Renal cortex interstitium (tissue), 11 donors: ENCODE data around the gene CCDC57. TPM values are rescaled to one million over a fixed set of nuclear protein-coding genes. Genes with fewer than 3 reads are reported as not detected.

Source experiments
- DNase-seq, 11 donors: peaks; one replicate each; pipeline ENCODE4 v3.0.0-alpha.2; 2013; ENCODE audit warnings: low read depth in 9 of 11, low spot score in 4 of 11; ENCODE audit errors: extremely low read depth in 1 of 11
- polyA plus RNA-seq, 3 donors: library from polyadenylated mRNA; unstranded; fragments of 120-200 nt; gene quantifications; one replicate each; pipeline ENCODE4 v1.2.1, GENCODE V29; 2013; ENCODE audit not compliant: insufficient read length in 3 of 3

CCDC57 gene
- polyA plus RNA-seq, 3 donors = 47.3 to 90.6 (median 57.0) TPM

GRCh38 chr17:82228278-82228841, 15.7 kb upstream of the CCDC57 start:
- DNase-seq = no peak

DNA sequence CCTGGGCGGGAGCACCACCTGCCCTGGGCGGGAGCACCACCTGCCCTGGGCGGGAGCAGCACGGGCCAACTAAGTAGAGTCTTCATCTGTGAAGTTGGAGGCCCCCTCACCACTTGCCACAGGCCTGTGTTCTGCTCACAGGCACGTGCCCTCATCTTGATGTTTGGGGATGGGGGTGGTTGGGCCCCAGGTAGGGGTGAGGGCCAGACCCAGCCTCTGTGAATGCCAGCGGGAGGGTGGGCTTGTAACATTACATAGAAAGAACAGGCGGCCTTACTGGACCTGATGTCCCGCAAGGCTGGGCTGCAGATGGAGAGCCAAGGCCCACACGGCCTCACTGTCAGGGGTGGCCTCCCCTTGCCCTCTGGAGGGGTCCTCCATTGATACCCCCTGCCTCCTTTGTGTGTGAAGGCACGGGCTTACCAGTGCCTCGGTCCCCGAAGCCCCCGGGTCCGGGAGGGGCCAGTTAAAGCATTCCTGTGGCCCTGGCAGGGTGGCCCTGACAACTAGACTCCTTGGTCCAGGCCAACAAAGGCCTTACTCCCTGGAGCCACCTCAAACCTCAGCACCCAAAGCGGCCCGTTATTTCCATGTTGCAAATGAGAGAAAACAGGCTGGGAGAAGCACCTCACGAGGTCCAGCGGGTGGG, 15.1 kb upstream of the CCDC57 start:
- DNase-seq = no peak

DNA sequence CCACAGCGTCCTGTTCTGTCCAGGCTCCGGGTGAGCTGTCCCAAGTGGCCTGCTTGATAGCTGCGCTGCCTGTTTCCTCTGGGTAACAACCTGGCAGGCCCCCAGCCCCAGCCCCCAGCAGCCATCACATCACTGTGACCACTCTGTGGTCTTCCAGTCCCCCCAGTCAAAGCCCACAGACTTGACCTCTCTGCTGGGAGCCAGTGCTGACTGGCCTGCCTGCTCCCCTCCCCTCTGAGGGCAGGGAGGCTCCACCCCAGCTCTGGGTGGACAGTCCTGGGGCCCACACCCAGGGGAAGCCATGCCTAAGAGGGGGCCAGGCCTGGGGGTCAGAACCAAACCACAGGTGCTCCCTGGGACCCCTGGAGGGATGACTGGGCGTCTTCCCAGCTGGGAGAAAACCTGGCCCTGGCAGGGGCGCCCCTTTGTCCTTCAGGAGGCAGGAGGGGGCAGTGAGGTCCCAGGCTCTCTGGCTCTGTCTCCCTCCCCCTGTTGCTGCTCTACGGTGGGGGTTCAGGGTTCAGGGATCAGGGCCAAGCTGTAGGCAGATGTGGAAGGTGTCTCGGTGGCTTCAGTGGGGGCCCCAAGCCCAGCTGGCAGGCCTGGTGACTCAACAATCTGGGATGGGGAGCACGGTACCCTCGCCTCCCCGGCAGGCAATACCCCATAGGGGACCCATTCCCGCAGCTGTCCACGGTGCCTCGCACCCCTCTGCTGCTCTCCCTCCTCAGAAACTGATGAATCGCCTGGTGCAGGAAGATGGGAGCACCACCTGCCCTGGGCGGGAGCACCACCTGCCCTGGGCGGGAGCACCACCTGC, 14.4 kb upstream of the CCDC57 start:
- no peak for DNase-seq

DNA sequence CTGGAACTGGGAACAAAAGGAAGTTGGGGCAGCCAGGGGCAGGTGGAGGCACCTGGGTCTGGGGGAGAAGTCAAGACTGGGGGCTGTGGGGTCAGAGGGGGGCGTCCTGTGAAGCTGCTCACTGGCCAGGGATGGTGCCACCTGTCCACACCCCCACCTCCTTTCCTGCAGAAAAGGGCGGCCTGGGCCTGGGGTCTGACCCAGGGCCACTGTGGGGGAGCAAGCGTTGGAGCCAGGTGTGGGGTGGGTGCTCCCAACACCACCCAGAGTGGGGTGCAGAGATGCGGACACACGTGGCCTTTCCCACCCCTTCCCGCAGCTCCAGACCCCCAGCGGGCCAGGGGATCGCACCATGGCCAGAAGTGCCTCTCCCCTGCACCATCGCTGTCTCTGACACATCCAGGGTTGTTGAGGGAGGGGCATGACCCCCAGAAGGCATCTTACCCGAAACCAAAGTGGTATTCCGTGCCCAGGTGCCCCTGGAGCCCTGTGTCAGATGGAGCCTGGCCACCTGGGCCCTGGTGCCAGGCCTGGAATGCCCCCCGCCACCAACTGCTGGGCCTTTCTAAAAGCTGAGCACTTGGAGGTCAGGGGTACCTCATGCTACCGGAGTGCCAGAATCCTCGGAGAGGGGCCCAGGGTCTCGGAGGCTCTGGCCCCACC, 13.6 kb upstream of the CCDC57 start:
- no peak for DNase-seq

- DNase-seq = no peak
Observed at GRCh38 chr17:82225368-82226029, 12.9 kb upstream of the CCDC57 start.

- no peak for DNase-seq
Observed at GRCh38 chr17:82224666-82225065, 12.0 kb upstream of the CCDC57 start.

DNA sequence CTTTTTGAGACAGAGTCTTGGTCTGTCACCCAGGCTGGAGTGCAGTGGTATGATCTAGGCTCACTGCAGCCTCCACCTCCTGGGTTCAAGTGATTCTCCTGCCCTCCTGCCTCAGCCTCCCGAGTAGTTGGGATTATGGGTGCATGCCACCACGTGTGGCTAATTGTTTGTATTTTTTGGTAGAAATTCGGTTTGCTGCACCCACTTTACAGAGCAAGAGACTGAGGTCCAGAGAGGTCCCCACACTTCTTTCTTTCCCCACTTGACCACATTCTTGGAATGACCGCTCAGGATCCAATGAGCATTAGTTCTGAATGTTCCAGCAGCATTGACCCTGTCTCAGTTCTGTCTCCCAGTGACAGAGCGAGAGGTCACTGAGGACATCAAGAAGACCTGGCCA, 10.9 kb upstream of the CCDC57 start:
- DNase-seq = no peak

GRCh38 chr17:82222816-82223215, 10.2 kb upstream of the CCDC57 start:
- DNase-seq = no peak

GRCh38 chr17:82221341-82221902, 8.8 kb upstream of the CCDC57 start:
- DNase-seq = no peak

GRCh38 chr17:82219753-82220709, 7.4 kb upstream of the CCDC57 start:
- DNase-seq = no peak

DNA sequence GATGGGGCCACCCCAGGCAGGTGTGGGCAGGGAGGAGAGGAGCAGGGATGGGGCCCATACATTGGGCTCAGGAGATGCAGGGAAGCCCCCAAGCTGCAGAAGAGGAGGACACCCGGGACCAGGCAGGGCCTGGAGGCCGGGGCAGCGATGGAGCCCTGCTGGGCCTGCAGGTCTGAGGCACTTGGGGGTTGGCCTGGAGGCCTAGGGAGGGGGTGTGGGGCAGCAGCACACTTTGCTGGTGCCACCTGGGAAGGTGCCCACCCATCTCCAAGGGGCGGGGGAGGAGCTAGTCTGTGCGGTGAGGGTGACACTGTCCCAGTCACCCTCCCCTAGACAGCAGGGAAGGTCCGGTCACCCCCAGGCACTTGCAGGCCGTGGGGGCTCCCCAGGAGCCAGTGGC, 6.4 kb upstream of the CCDC57 start:
- no peak for DNase-seq

GRCh38 chr17:82218349-82219075, 5.9 kb upstream of the CCDC57 start:
- DNase-seq = no peak

DNA sequence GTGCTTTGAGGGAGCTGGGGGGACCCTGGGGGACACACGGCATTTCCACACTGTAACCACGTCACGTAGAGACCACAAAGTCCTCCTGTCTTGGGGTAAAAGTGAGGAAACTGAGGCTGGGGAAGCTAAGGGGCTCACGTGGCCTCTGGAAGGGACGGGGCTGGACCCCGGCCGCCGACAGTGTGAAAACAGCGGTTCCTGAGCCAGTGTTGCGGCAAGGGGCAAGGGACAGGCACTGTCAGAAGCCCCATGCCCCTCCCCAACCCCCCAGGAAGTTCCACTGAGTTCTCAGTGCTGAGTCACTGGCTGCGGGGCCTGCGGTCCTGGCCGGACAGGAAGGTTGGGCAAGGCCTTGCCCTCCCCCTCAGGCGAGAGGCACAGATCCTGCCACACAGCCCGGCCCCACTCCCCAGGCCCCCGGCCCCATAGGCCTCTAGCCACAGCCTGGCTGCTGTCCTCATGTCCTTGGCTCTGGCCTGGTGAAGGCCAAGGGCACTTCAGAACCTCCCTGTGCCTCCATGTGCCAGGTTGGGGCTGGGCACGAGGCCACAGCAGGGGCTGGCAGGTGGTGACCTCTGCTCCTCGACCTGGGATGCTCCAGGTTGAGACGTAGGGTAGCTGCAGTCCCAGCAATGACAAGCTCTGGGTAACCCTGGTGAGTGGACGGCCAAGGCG, 5.0 kb upstream of the CCDC57 start:
- no peak for DNase-seq

DNA sequence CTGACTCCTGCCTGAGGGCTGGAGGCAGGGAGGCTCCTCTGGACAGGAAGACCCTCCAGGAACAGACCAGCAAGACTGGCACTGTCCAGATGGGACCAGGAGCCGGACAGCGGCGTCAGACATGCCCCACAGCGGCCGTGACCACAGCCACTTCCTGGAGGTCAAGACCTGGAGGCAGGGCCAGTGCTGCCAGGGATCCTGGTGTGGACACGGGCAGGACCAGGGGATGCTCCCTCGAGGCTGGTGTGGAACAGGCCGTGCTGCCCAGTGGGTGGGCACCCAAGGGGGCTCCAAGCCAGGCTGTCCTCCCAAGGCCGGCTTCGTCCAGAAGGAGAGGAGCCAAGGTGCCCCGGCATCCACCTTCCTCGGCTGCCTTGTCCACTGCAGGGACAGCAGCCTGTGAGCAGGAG, 4.5 kb upstream of the CCDC57 start:
- DNase-seq = no peak

GRCh38 chr17:82216301-82217119, 3.9 kb upstream of the CCDC57 start:
- DNase-seq = no peak

- DNase-seq = no peak
Observed at GRCh38 chr17:82215972-82216300, 3.3 kb upstream of the CCDC57 start.
